K562 (cell line): ENCODE measurements around the gene MACROH2A2. TPM values are rescaled to one million over a fixed set of nuclear protein-coding genes. Genes with fewer than 3 reads are reported as not detected.

Experiments used
- ATAC-seq: fragments of 200-7000 bp; cut with Tn5 transposase; 3 replicates; pipeline ENCODE4 v1.9.1; 2020; ENCODE audit warnings: moderate library complexity
- BruUV-seq: library from RNA; stranded (reverse); fragments of 400-500 nt; replicated peaks from 2 replicates; lab custom pipeline; 2021; lab: Mats Ljungman, UMichigan
- CTCF ChIA-PET: fragments of 300-600 bp; formaldehyde crosslinking; extraction: SDS; loops from one replicate; lab custom pipeline; 2021; ENCODE audit warnings: low intra/inter-chr PET ratio; lab: Yijun Ruan, JAX
- POLR2A ChIA-PET: fragments of 300-600, 350-650 bp; sonication (Branson Sonifier 250); formaldehyde crosslinking; extraction: SDS; loops from one replicate; lab custom pipeline; 2021; ENCODE audit warnings: antibody characterized with exemption, inconsistent platforms; lab: Yijun Ruan, JAX
- DNase-seq, 4 experiments: peaks; one replicate each; pipeline versions ENCODE4 v3.0.0 to v3.0.0-alpha.2; 2011 to 2018; ENCODE audit warnings: low spot score in 3 of 4, mixed read lengths in 3 of 4; ENCODE audit errors: extremely low read depth in 1 of 4
- FAIRE-seq: peaks from 2 replicates; lab custom pipeline; 2011; peaks lifted over from hg19 to GRCh38; lab: Jason Lieb, UNC
- H2AFZ ChIP-seq: 2 replicates; pipeline ENCODE4 v1.6.0; 2011; ENCODE audit warnings: low read depth, low read length, control low read depth, inconsistent platforms
- H3K27ac ChIP-seq: fragments of 200-600 bp; 3 replicates; pipeline ENCODE4 v1.8.0; 2011; ENCODE audit warnings: low read depth, mild to moderate bottlenecking, control low read depth, inconsistent platforms, low read length, moderate library complexity, mixed read lengths; ENCODE audit errors: extremely low read depth
- H3K27me3 ChIP-seq, 2 experiments: fragments of 300-600 bp in 1 of 2; 2 replicates in 1 of 2; 3 replicates in 1 of 2; pipeline versions ENCODE4 v1.6.0 to v1.8.0; 2011; ENCODE audit warnings: inconsistent platforms in 2 of 2, low read length in 2 of 2, mild to moderate bottlenecking in 1 of 2, mixed read lengths in 1 of 2, moderate library complexity in 1 of 2; ENCODE audit not compliant: control insufficient read depth in 2 of 2, insufficient read depth in 2 of 2
- H3K36me3 ChIP-seq: fragments of 300-600 bp; 3 replicates; pipeline ENCODE4 v1.8.0; 2011; ENCODE audit warnings: mild to moderate bottlenecking, low read length, inconsistent platforms; ENCODE audit not compliant: control insufficient read depth, insufficient read depth
- H3K4me1 ChIP-seq, 2 experiments: fragments of 200-600 bp in 1 of 2; replicated peaks in 1 of 2; 2 replicates in 1 of 2; 3 replicates in 1 of 2; pipeline versions ENCODE4 v1.5.1 to v1.8.0; 2011; ENCODE audit warnings: inconsistent platforms in 2 of 2, low read length in 2 of 2, mild to moderate bottlenecking in 1 of 2, mixed read lengths in 1 of 2, moderate library complexity in 1 of 2; ENCODE audit not compliant: control insufficient read depth in 2 of 2, insufficient read depth in 2 of 2
- H3K4me2 ChIP-seq: 2 replicates; pipeline ENCODE4 v1.6.1; 2011; ENCODE audit warnings: low read length, control low read depth, inconsistent platforms, mixed read lengths; ENCODE audit not compliant: insufficient read depth
- H3K4me3 ChIP-seq: fragments of 200-600 bp; sonication (generic), shearing (Covaris generic); 2 replicates; pipeline ENCODE4 v1.5.1; 2016; ENCODE audit warnings: control low read depth, inconsistent platforms
- H3K79me2 ChIP-seq: fragments of 200-600 bp; 3 replicates; pipeline ENCODE4 v1.8.0; 2011; ENCODE audit warnings: low read length, inconsistent platforms; ENCODE audit not compliant: control insufficient read depth, insufficient read depth
- H3K9ac ChIP-seq, 2 experiments: 2 replicates each; pipeline versions ENCODE4 v1.6.0 to v1.6.1; 2011; ENCODE audit warnings: low read depth in 2 of 2, low read length in 2 of 2, control low read depth in 1 of 2, inconsistent platforms in 1 of 2, mild to moderate bottlenecking in 1 of 2, mixed read lengths in 1 of 2; ENCODE audit not compliant: insufficient read depth in 1 of 2
- H3K9me1 ChIP-seq: one replicate; pipeline ENCODE4 v1.6.0; 2011; ENCODE audit warnings: inconsistent platforms, mild to moderate bottlenecking, low read length, moderate library complexity; ENCODE audit not compliant: control insufficient read depth, insufficient read depth
- H3K9me3 ChIP-seq: replicated peaks from 2 replicates; pipeline ENCODE4 v1.5.1; 2011; ENCODE audit warnings: low read depth, low read length, inconsistent platforms; ENCODE audit not compliant: control insufficient read depth, insufficient read depth
- H4K20me1 ChIP-seq: replicated peaks from 2 replicates; pipeline ENCODE4 v1.6.1; 2011; ENCODE audit warnings: low read length, inconsistent platforms, mixed read lengths; ENCODE audit not compliant: control insufficient read depth, insufficient read depth
- CEBPB ChIP-seq: fragments of 450-650 bp; IDR thresholded peaks from 2 replicates; pipeline ENCODE4 v1.6.1; 2016; ENCODE audit warnings: missing genetic modification characterization, missing compliant biosample characterization
- CEBPG ChIP-seq, 3 experiments: fragments of 200-800 bp in 1 of 3; sonication (Bioruptor generic) in 1 of 3; sonication (generic) in 1 of 3; formaldehyde crosslinking in 1 of 3; IDR thresholded peaks in 2 of 3; conservative IDR thresholded peaks in 1 of 3; 2 replicates each; pipeline versions ENCODE4 v1.6.1 to v1.8.0; 2016 to 2022; ENCODE audit warnings: missing compliant biosample characterization in 2 of 3, missing genetic modification characterization in 2 of 3, mild to moderate bottlenecking in 1 of 3, missing genetic modification reagents in 1 of 3
- EHMT2 ChIP-seq: fragments of 450-650 bp; IDR thresholded peaks from 2 replicates; pipeline ENCODE4 v1.6.1; 2018; ENCODE audit warnings: antibody characterized with exemption
- HNRNPK ChIP-seq: fragments of 200-400 bp; formaldehyde crosslinking; IDR thresholded peaks from one replicate; pipeline ENCODE4 v1.6.1; 2018; ENCODE audit warnings: mild to moderate bottlenecking, low read depth, low read length; ENCODE audit not compliant: poor library complexity, severe bottlenecking
- KDM2B ChIP-seq: fragments of 250-450 bp; sonication (Bioruptor Pico); IDR thresholded peaks from 2 replicates; pipeline ENCODE4 v1.8.0; 2021; ENCODE audit warnings: mild to moderate bottlenecking, moderate library complexity
- NRF1 ChIP-seq, 2 experiments: fragments of 450-650 bp; IDR thresholded peaks in 1 of 2; conservative IDR thresholded peaks in 1 of 2; 2 replicates each; pipeline ENCODE4 v1.6.1; 2014; ENCODE audit warnings: mild to moderate bottlenecking in 2 of 2
- WGBS: fragments of 100-300 bp; shearing (Covaris generic); methylation state at CpG from one replicate; pipeline ENCODE4 v1.1.6; 2016; ENCODE audit warnings: low coverage, mixed read lengths; ENCODE audit not compliant: insufficient coverage; ENCODE audit errors: missing lambda C conversion rate; 5-methylcytosine and 5-hydroxymethylcytosine counted together
- in situ Hi-C: fragments of 300-500 bp; cut with MboI; formaldehyde crosslinking; loops from 4 replicates; pipeline ENCODE4 v1.15.0; 2018; ENCODE audit warnings: inconsistent platforms, mixed read lengths
- intact Hi-C: fragments of 100-400 bp; cut with micrococcal nuclease; formaldehyde crosslinking; loops from 2 replicates; pipeline ENCODE4 v1.14.2; 2022
- polyA plus RNA-seq, 8 experiments: library from polyadenylated mRNA; depleted of rRNA in 4 of 8; stranded (reverse) in 5 of 8; unstranded in 3 of 8; fragments of >200 nt; fragmentation: Nextera tagmentation in 2 of 8; fragmentation: Illumina TruSeq in 1 of 8; extraction: Ambion mirVana in 2 of 8; extraction: Trizol in 1 of 8; gene quantifications; 2 replicates each; pipeline versions ENCODE4 v1.2.1 to v1.2.3, GENCODE V29; 2011 to 2014; ENCODE audit warnings: inconsistent platforms in 1 of 8, missing spikeins in 1 of 8
- total RNA-seq, 7 experiments: library from RNA; depleted of rRNA in 6 of 7; stranded (reverse); fragments of >200 nt in 6 of 7; fragmentation: Illumina TruSeq in 2 of 7; extraction: Trizol in 2 of 7; gene quantifications; 2 replicates each; pipeline versions ENCODE4 v1.2.1 to v1.2.3, GENCODE V29; 2011 to 2021; ENCODE audit warnings: low replicate concordance in 1 of 7
- TF ChIP-seq, protein P1 (sequence below): IDR thresholded peaks from 2 replicates; pipeline ENCODE4 v1.6.1; 2016; ENCODE audit warnings: missing genetic modification characterization, missing compliant biosample characterization

The MACROH2A2 gene
- total and polyA plus RNA-seq, 9 of the 15 experiments (the other 6 are each of a cell fraction or from before 2014, with no cell fraction given), result 0.07 TPM; not detected in 8

DNA sequence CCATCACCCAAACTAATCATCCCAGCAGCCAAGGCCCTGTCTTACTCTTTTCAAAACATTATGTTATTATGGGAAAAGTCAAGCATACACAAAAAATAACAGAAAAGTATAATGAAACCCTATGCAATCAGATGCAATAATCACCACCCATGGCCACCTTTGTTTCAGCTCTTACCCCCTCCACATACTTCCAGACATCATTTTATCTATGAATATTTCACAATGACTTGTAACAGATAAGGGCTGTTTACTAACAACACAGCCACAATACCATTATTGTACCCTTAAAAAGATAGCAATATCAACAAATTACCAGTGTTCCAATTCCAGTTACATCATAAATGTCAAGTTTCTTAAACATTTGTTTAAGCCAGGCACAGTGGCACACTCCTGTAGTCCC lies 44.8 kb downstream of the MACROH2A2 start:
- intact Hi-C loops (no loop called here), in situ Hi-C loops (no loop called here)
- no TSS peak for BruUV-seq
- Histone ChIP-seq H3K4me2 (no peak overlapping the region), H3K4me3 (no peak overlapping the region), H3K27me3 (peaks cover 34 to 55% of the 10 kb centered on the region in 2 experiments), H3K4me1 (no peaks in the 10 kb centered on the region; a peak in 2 of 5 replicates), H3K9me1 (no peaks in the 10 kb centered on the region), H3K79me2 (no peaks in the 10 kb centered on the region), H3K36me3 (no peaks in the 10 kb centered on the region), H3K9me3 (no peaks in the 10 kb centered on the region), H2AFZ (no peak overlapping the region), H3K9ac (no peak overlapping the region), H3K27ac (no peak overlapping the region), H4K20me1 (0 out of 2 replicates have a peak, but pooled peaks cover 4% of the 10 kb centered on the region)
- TF ChIP-seq KDM2B (CRISPR knock-in tag) (no peak), CEBPB (tag) (peak; percentile 59), CEBPG (CRISPR knock-in tag; IDR thresholded peaks at IDR 0.05) (no peak), CEBPG (tag; conservative IDR thresholded peaks at IDR 0.05 in 1 of 2, IDR thresholded peaks at IDR 0.05 in 1 of 2) (peak in 1 of 2 experiments; percentile 66; a peak in 2 of 4 replicates)
- FAIRE-seq (no peak), ATAC-seq (no peak), DNase-seq (no peak)
- CTCF ChIA-PET, result interaction anchor here (0.6 kb wide), 1 partner anchor 9 kb away, joined by 5 read pairs; no protein-coding TSS in a partner anchor
- POLR2A ChIA-PET, result interaction anchor here (0.7 kb wide), 1 partner anchor 1466 kb away, joined by 4 read pairs; no protein-coding TSS in a partner anchor

DNA sequence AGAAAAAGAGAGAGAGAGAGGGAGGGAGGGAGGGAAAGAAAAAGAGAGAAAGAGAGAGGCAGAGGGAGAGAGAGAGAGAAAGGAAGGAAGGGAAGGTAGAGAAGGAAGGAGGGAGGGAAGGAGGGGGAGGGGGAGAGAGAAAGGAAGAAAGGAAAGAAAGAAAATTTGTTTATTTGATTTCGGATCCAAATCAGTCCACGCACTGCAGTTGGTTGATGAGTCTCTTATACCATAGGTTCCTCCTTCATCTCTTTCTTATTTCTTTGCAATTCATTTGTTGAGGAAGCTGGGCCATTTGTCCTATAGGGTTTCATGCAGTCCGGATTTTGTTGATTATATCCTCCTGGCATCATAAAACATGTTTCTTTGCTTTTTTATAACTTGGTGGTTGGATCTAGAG lies 45.6 kb downstream of the MACROH2A2 start:
- BruUV-seq, result no TSS peak
- intact Hi-C loops, result no loop called here
- no peak for ATAC-seq

More for the DNA sequence above, 45.6 kb downstream of the MACROH2A2 start:
- DNase-seq, result no peak
- Histone ChIP-seq H4K20me1 (0 out of 2 replicates have a peak, but pooled peaks cover 4% of the 10 kb centered on the region), H3K9me1 (no peaks in the 10 kb centered on the region), H3K9me3 (no peaks in the 10 kb centered on the region), H3K79me2 (no peaks in the 10 kb centered on the region), H3K4me2 (no peak overlapping the region), H3K9ac (no peak overlapping the region), H3K4me3 (no peak overlapping the region), H2AFZ (no peak overlapping the region), H3K36me3 (no peaks in the 10 kb centered on the region), H3K4me1 (no peaks in the 10 kb centered on the region; a peak in 1 of 5 replicates), H3K27ac (no peak overlapping the region), H3K27me3 (peaks cover 26 to 53% of the 10 kb centered on the region in 2 experiments)
- CTCF ChIA-PET, result no interaction called here
- TF ChIP-seq NRF1 (conservative IDR thresholded peaks at IDR 0.05 in 1 of 2, IDR thresholded peaks at IDR 0.05 in 1 of 2) (no peak), EHMT2 (no peak), HNRNPK (peak; percentile 80)
- TF ChIP-seq, protein P1, sequence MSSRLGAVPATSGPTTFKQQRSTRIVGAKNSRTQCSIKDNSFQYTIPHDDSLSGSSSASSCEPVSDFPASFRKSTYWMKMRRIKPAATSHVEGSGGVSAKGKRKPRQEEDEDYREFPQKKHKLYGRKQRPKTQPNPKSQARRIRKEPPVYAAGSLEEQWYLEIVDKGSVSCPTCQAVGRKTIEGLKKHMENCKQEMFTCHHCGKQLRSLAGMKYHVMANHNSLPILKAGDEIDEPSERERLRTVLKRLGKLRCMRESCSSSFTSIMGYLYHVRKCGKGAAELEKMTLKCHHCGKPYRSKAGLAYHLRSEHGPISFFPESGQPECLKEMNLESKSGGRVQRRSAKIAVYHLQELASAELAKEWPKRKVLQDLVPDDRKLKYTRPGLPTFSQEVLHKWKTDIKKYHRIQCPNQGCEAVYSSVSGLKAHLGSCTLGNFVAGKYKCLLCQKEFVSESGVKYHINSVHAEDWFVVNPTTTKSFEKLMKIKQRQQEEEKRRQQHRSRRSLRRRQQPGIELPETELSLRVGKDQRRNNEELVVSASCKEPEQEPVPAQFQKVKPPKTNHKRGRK, result peak; percentile 64
- WGBS, result 4% methylated on average over 3 of the region's 3 CpGs
- FAIRE-seq, result no peak
- POLR2A ChIA-PET, result no interaction called here
- in situ Hi-C loops, result no loop called here
